Body of pancreas (tissue), 4 donors: ENCODE results near the gene ZRANB3. TPM values are rescaled to one million over a fixed set of nuclear protein-coding genes. Genes with fewer than 3 reads are reported as not detected.

ENCODE experiments used
- ATAC-seq: fragments of 150-250 bp; one replicate; pipeline ENCODE4 v1.9.1; 2016
- DNase-seq, 4 donors: peaks; one replicate each; pipeline ENCODE4 v3.0.0-alpha.2; 2019
- H3K27ac ChIP-seq, 4 donors: fragments of 200-600 bp; sonication (generic); 1 replicate in 3 of 4; 2 replicates in 1 of 4; pipeline versions ENCODE4 v1.5.1 to v1.6.1; 2016 to 2019; ENCODE audit warnings: mild to moderate bottlenecking in 1 of 4, mixed read lengths in 1 of 4, moderate library complexity in 1 of 4
- H3K27me3 ChIP-seq, 2 donors: fragments of 200-600 bp; sonication (generic); one replicate each; pipeline ENCODE4 v1.6.0; 2016; ENCODE audit warnings: mild to moderate bottlenecking in 1 of 2
- H3K36me3 ChIP-seq, 2 donors: fragments of 200-600 bp; sonication (generic); replicated peaks in 1 of 2; 2 replicates each; pipeline ENCODE4 v1.5.1; 2016; ENCODE audit warnings: low read depth in 2 of 2; ENCODE audit not compliant: insufficient read depth in 1 of 2
- H3K4me1 ChIP-seq: fragments of 200-600 bp; sonication (generic); one replicate; pipeline ENCODE4 v1.6.0; 2016
- H3K4me3 ChIP-seq, 2 donors: fragments of 200-600 bp; sonication (generic); 1 replicate in 1 of 2; 2 replicates in 1 of 2; pipeline ENCODE4 v1.5.1; 2016 to 2019
- H3K9me3 ChIP-seq, 3 donors: fragments of 200-600 bp; sonication (generic); 1 replicate in 2 of 3; 2 replicates in 1 of 3; pipeline ENCODE4 v1.5.1; 2016
- POLR2A ChIP-seq, 3 donors: fragments of 450-650 bp; IDR thresholded peaks; one replicate each; pipeline ENCODE4 v1.6.1; 2016; ENCODE audit warnings: antibody characterized with exemption in 3 of 3, mild to moderate bottlenecking in 2 of 3
- WGBS, 2 donors: methylation state at CpG; one replicate each; pipeline ENCODE4 v1.1.5; 2017; 5-methylcytosine and 5-hydroxymethylcytosine counted together
- intact Hi-C: fragments of 100-400 bp; cut with DNase I; formaldehyde crosslinking; loops from one replicate; pipeline ENCODE4 v1.15.1; 2023
- total RNA-seq, 2 donors: library from RNA; depleted of rRNA; stranded (reverse); fragments of >200 nt; gene quantifications; one replicate each; pipeline ENCODE4 v1.1.0, GENCODE V29; 2016
- TF ChIP-seq, protein P1 (sequence below), 7 experiments: fragments of 450-650 bp in 4 of 7; fragments of 200-600 bp in 3 of 7; sonication (generic) in 3 of 7; IDR thresholded peaks; one replicate each; pipeline ENCODE4 v1.5.1; 2016 to 2019; ENCODE audit warnings: antibody characterized with exemption in 7 of 7

ZRANB3 gene
- total RNA-seq, 2 donors from 2014 or later = 3.4 to 10.2 TPM

DNA sequence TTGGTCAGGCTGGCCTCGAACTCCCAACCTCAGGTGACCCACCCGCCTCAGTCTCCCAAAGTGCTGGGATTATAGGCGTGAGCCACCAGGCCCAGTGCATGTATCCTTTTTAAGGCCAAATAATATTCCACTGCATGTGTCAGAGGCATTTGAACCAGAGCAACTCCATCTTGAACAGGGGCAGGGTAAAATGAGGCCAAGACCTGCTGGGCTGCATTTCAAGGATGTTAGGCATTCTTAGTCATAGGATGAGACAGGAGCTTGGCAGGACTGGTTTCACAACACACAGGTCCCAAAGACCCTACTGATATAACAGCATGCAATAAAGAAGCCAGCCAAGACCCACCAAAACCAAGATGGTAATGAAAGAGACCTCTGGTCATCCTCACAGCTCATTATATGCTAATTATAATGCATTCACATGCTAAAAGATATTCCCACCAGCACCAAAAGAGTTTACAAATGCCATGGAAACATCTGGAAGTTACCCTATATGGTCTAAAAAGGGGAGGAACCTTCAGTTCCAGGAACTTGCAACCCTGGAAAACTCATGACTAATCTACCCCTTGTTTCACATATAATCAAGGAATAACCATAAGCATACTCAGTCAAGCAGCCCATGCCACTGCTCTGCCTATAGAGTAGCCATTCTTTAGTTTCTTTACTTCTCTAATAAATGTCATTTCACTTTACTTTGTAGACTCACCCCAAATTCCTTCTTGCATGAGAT is 274.3 kb downstream of the ZRANB3 start:
- Histone ChIP-seq H3K36me3 (no peaks in the 10 kb centered on the region), H3K4me1 (no peaks in the 10 kb centered on the region), H3K4me3 (no peak overlapping the region), H3K27ac (no peak overlapping the region), H3K9me3 (no peaks in the 10 kb centered on the region), H3K27me3 (no peaks in the 10 kb centered on the region)
- TF ChIP-seq POLR2A (IDR thresholded peaks at IDR 0.05) = no peak
- TF ChIP-seq, protein P1, sequence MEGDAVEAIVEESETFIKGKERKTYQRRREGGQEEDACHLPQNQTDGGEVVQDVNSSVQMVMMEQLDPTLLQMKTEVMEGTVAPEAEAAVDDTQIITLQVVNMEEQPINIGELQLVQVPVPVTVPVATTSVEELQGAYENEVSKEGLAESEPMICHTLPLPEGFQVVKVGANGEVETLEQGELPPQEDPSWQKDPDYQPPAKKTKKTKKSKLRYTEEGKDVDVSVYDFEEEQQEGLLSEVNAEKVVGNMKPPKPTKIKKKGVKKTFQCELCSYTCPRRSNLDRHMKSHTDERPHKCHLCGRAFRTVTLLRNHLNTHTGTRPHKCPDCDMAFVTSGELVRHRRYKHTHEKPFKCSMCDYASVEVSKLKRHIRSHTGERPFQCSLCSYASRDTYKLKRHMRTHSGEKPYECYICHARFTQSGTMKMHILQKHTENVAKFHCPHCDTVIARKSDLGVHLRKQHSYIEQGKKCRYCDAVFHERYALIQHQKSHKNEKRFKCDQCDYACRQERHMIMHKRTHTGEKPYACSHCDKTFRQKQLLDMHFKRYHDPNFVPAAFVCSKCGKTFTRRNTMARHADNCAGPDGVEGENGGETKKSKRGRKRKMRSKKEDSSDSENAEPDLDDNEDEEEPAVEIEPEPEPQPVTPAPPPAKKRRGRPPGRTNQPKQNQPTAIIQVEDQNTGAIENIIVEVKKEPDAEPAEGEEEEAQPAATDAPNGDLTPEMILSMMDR (IDR thresholded peaks at IDR 0.05) = no peak
- WGBS, 2 donors = 90% methylated on average over 2 to 3 of the region's 3 CpGs
- no peak for DNase-seq
- no peak for ATAC-seq
- intact Hi-C loops = no loop called here

GRCh38 chr2:135255208-135255607 is 275.8 kb downstream of the ZRANB3 start:
- WGBS, 2 donors = 80 to 85% methylated on average over 1 of the region's 1 CpG
- intact Hi-C loops = no loop called here
- no peaks in the 10 kb centered on the region for H3K27me3 ChIP-seq
- H3K36me3 ChIP-seq = no peaks in the 10 kb centered on the region
- DNase-seq (no peak), ATAC-seq (no peak)
- TF ChIP-seq, protein P1 (IDR thresholded peaks at IDR 0.05) = no peak
- TF ChIP-seq POLR2A (IDR thresholded peaks at IDR 0.05) = no peak
- H3K4me1 ChIP-seq = no peaks in the 10 kb centered on the region
- H3K9me3 ChIP-seq = peaks cover 0 to 8% (median 0%) of the 10 kb centered on the region in 3 donors
- H3K27ac ChIP-seq = no peak overlapping the region
- H3K4me3 ChIP-seq = no peak overlapping the region

DNA sequence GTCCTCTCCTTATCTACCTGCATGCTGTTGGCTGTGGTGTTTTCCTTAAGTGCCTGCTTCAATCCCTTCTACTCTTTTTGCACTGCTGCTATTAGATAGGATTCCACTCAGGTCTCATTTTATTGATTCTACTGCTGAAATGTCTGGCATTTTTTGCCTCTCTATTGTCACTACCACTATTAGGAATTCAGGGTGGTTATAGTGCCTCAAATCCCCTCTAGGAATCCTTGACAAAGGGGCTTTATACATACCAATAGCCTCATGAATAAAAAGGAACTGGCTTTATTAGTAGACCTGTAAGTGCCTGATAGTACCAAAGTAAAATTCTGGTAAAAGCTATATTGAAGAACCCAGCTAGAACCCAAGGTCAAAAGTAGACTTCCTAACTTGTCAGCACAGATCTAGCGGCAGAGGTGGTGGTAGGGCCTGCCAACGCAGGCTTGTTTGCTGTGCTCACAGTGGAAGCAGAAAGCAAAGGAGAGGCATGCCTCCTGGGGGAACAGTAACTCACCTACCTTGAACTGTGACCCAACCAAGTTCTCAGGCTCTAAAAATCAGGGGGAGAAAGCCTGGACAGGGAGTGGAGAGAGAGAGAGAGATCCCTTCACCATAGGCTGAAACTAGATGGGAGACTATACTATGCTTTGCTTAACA is 278.1 kb downstream of the ZRANB3 start:
- TF ChIP-seq, protein P1 (IDR thresholded peaks at IDR 0.05) = no peak
- no peak for TF ChIP-seq POLR2A (IDR thresholded peaks at IDR 0.05)
- H3K9me3 ChIP-seq = peaks cover 0 to 8% (median 0%) of the 10 kb centered on the region in 3 donors
- no peaks in the 10 kb centered on the region for H3K4me1 ChIP-seq
- no peaks in the 10 kb centered on the region for H3K36me3 ChIP-seq
- no peak overlapping the region for H3K27ac ChIP-seq
- 69 to 81% methylated on average over 2 of the region's 2 CpGs for WGBS, 2 donors
- no peak for DNase-seq
- no peak for ATAC-seq
- H3K27me3 ChIP-seq = no peaks in the 10 kb centered on the region
- intact Hi-C loops = no loop called here
- H3K4me3 ChIP-seq = no peak overlapping the region

DNA sequence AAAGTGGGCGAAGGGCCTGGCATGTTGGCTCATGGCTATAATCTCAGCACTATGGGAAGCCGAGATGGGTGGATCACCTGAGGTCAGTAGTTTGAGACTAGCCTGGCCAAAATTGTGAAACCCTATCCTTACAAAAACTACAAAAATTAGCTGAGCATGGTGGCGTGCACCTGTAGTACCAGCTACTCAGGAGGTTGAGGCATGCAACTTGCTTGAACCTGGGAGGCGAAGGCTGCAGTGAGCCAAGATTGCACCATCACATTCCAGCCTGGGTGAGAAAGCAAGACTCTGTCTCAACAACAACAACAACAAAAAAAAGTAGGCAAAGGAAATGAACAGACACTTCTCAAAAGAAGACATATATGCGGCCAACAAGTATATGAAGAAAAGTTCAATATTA is 282.4 kb downstream of the ZRANB3 start:
- Histone ChIP-seq H3K27me3 (no peaks in the 10 kb centered on the region), H3K9me3 (peaks cover 0 to 8% (median 0%) of the 10 kb centered on the region in 3 donors), H3K4me1 (no peaks in the 10 kb centered on the region), H3K36me3 (no peaks in the 10 kb centered on the region), H3K27ac (no peak overlapping the region), H3K4me3 (no peak overlapping the region)
- 94 to 95% methylated on average over 5 of the region's 5 CpGs for WGBS, 2 donors
- DNase-seq (no peak), ATAC-seq (no peak)
- intact Hi-C loops = no loop called here
- no peak for TF ChIP-seq POLR2A (IDR thresholded peaks at IDR 0.05)
- TF ChIP-seq, protein P1 (IDR thresholded peaks at IDR 0.05) = no peak
